MG63 (cell line): Measurements from ENCODE around the gene TSPAN16. TPM values are rescaled to one million over a fixed set of nuclear protein-coding genes. Genes with fewer than 3 reads are reported as not detected.

ENCODE experiments used
- DNase-seq: peaks from one replicate; pipeline ENCODE4 v3.0.0-alpha.2; 2020
- H3K27me3 ChIP-seq: fragments of 250-450 bp; sonication (Bioruptor Pico); 2 replicates; pipeline ENCODE4 v1.5.1; 2020; ENCODE audit warnings: mild to moderate bottlenecking, moderate library complexity
- H3K36me3 ChIP-seq: fragments of 250-450 bp; sonication (Bioruptor Pico); 2 replicates; pipeline ENCODE4 v1.5.1; 2020; ENCODE audit warnings: mild to moderate bottlenecking, moderate library complexity
- H3K4me3 ChIP-seq: fragments of 250-450 bp; sonication (Bioruptor Pico); 2 replicates; pipeline ENCODE4 v1.5.1; 2020; ENCODE audit warnings: mild to moderate bottlenecking, moderate library complexity
- H3K9me3 ChIP-seq: fragments of 250-450 bp; sonication (Bioruptor Pico); 2 replicates; pipeline ENCODE4 v1.5.1; 2020; ENCODE audit warnings: mild to moderate bottlenecking, moderate library complexity
- total RNA-seq: library from RNA; depleted of rRNA; stranded (reverse); fragments of >200 nt; shearing (Covaris generic); gene quantifications from 2 replicates; pipeline ENCODE4 v1.2.3, GENCODE V29; 2014; ENCODE audit warnings: low replicate concordance

Gene TSPAN16
- total RNA-seq, 1 experiment from 2014 or later, result 1.0 TPM

DNA sequence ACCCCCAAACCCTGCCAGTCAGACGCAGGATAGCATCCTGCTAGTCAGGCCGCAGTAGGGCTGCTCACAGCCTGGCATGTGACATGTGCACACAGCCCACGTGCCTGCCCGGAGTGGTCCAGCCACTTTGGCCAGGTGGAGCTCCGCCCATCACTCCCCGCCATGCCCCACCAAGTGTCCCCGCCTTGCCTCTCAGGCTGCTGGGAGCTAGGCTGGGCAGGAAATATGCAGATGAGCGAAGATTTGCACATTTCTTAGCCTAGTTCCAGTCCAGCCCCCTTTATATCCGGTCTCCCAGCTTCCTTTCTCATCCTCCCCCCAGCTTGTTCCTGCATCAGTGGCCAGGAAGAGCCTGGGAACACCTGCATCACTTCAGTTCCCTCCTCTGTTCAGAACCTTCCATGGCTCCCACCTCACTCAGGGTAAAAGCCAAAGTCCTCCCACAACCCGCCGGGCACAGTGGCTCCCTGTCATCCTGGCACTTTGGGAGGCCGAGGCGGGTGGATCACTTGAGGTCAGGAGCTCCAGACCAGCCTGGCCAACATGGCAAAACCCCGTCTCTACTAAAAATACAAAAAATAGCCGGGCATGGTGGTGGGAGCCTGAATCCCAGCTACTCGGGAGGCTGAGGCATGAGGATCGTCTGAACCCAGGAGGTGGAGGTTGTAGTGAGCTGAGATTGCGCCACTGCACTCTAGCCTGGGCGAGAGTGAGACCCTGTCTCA is 31.3 kb upstream of the TSPAN16 start:
- no peak overlapping the region for H3K4me3 ChIP-seq
- DNase-seq, result no peak

DNA sequence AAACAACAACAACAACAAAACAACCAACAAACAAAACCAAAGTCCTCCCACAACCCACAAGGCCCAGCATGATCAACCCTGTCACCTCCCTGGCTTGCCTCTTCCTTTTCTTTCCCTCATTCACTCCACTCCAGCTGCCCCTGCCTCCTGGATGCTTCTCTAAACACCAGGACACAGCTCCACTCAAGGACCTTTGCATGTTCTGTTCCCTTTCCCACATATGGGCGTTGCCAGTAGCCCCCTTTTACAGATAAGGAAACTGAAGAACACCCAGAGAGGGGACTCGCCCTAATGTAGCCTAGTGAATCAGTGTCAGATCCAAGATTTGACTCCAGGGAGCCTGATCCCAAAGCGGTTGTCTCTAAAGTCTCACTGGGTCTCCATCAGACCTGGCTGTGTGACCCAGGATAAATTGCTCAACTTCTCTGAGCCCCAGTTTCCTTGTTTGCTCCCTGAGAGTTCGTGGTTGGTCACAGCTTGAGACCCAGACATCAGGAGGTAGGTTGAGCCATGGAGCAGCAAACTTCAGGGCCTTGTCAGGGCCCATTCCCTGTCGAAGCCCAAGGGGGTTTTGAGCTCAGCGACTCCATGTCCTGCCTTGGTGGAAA is 30.7 kb upstream of the TSPAN16 start:
- Histone ChIP-seq H3K36me3 (no peaks in the 10 kb centered on the region), H3K9me3 (no peaks in the 10 kb centered on the region), H3K4me3 (no peak overlapping the region), H3K27me3 (no peaks in the 10 kb centered on the region)
- DNase-seq, result no peak

More for the DNA sequence above, 31.3 kb upstream of the TSPAN16 start:
- Histone ChIP-seq H3K9me3 (no peaks in the 10 kb centered on the region), H3K36me3 (no peaks in the 10 kb centered on the region), H3K27me3 (no peaks in the 10 kb centered on the region)

DNA sequence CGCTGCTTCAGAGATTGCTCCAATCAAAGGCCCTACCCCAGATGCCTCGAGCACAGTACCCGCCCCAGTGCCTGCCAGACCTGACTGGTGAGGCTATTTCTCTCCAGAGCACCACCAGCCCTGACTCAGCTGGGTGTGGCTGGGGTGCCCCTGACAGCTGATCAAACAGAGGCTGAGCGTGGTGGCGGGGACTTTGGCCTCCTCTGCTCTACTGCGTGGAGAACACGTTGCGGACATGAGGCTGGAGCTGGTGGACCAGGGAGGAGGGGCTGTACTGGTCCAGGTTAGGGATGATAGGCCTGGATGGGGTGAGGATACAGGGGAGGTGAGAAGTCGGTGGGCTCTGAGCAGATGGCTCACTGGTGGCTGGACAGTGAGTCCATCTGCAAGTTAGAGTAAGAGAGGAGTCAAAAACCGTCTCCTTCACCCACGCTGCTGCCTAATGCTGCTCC is 30.1 kb upstream of the TSPAN16 start:
- DNase-seq, result peak; percentile 67
- H3K9me3 ChIP-seq, result no peaks in the 10 kb centered on the region
- H3K27me3 ChIP-seq, result no peaks in the 10 kb centered on the region
- H3K4me3 ChIP-seq, result no peak overlapping the region
- H3K36me3 ChIP-seq, result no peaks in the 10 kb centered on the region

DNA sequence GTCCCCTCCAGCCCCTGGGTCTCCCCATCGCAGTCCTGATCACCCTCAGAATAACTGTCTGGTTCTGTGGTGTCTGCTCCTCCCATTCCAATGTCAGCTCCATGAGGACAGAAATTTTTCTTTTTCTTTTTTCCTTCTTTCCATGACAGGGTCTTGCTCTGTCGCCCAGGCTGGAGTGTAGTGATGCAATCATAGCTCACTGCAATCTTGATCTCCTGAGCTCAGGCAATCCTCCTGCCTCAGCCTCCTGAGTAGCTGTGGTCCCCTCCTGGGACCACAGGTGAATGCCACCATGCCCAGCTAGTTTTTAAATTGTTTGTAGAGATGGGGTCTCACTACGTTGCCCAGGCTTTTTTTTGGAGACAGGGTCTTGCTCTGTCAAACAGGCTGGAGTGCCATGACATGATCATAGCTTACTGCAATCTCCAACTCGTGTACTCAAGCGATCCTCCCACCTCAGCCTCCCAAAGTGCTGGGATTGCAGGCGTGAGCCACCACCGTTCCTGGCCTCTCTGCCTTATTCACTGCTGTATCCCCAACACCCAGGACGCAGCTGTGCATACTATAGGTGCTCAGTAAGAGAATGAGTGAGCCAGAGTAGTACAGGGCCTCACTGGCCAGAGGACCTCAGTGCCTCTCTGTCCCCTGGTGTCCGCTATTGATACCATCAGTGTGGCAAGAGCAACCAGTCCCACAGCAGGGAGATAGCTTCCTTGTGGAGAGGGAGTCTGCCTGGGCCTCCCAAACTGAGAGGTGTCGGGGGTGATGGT is 28.5 kb upstream of the TSPAN16 start:
- Histone ChIP-seq H3K36me3 (no peaks in the 10 kb centered on the region), H3K27me3 (no peaks in the 10 kb centered on the region), H3K9me3 (no peaks in the 10 kb centered on the region), H3K4me3 (no peak overlapping the region)
- no peak for DNase-seq

DNA sequence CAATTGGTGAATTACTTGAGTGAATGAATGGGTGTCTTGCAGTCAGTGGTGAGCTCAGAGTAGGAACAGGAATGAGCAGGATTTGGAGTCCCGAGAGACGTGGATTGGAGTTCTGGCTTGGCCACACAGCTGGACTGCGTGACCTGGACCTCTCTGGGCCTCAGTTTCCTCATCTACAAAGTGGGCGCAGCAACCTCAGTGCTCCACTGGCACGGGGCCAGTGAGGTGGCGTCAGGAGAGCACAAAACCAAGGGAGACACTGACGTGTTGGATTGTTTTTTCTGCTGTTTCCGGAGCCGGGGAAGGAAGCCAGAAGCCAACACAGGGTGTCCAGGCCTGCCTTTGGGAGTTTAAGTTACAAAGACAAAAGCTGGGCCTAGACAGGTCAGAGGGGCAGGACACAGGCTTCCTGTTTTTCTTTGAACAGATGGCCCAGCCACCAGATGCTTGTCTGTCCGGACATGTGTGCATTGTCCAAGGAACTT is 27.1 kb upstream of the TSPAN16 start:
- H3K4me3 ChIP-seq, result no peak overlapping the region
- H3K9me3 ChIP-seq, result no peaks in the 10 kb centered on the region
- DNase-seq, result peak; percentile 77
- H3K36me3 ChIP-seq, result no peaks in the 10 kb centered on the region
- no peaks in the 10 kb centered on the region for H3K27me3 ChIP-seq

DNA sequence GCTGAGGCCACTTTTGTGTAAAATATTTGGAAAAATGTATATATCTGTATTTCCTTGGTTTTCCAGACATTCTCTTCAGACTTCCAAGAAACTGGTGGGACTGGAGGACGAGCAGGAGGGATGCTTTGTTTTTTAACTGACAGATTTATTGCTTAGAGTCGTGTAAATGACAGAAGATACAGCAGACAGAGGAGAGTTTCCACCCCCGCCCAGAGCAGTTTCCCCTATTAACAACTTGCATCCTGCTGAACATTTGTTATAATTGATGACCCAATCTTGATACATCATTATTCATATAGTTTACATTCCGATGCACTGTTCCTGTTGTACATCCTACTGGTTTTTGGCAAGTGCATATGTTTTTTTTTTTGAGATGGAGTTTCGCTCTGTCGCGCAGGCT is 26.6 kb upstream of the TSPAN16 start:
- Histone ChIP-seq H3K36me3 (no peaks in the 10 kb centered on the region), H3K4me3 (no peak overlapping the region), H3K27me3 (no peaks in the 10 kb centered on the region), H3K9me3 (no peaks in the 10 kb centered on the region; the same call in 1 of the 2 replicates)
- peak; percentile 48 for DNase-seq

DNA sequence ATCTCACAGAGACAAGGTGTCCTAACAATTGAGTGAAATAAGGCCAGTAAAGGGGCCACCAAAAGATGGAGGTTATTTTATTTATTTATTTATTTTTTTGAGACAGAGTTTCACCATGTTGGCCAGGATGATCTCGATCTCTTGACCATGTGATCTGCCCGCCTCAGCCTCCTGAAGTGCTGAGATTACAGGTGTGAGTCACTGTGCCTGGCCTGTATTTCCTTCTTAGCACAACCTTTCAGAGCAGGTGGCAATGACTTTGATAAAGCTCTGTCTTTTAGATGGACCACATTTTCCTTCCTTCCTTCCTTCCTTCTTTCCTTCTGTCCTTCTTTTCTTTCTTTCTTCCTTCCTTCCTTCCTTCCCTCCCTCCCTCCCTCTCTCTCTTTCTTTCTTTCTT is 22.7 kb upstream of the TSPAN16 start:
- Histone ChIP-seq H3K36me3 (no peaks in the 10 kb centered on the region), H3K27me3 (peaks cover 16% of the 10 kb centered on the region), H3K9me3 (no peaks in the 10 kb centered on the region; the same call in 1 of the 2 replicates), H3K4me3 (no peak overlapping the region)
- no peak for DNase-seq

DNA sequence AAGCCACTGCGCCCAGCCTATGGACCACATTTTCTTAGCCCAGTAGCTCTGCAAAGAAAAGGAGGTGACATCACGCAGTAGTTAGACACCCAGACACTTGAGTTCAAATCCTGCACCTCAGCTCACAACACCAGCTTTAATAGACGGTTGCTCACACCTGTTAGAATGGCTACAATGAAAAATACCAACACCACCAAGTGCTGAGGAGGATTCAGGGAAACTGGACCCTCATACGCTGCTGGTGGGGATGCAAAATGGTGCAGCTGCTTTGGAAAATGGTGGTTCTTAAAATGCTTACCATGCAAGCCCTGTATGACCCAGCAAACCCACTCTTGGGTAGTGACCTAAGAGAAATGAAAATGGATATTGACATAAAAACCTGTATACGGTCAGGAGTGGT is 22.0 kb upstream of the TSPAN16 start:
- no peak for DNase-seq
- no peak overlapping the region for H3K4me3 ChIP-seq
- H3K36me3 ChIP-seq, result no peaks in the 10 kb centered on the region
- H3K27me3 ChIP-seq, result peaks cover 19% of the 10 kb centered on the region
- H3K9me3 ChIP-seq, result no peaks in the 10 kb centered on the region; the same call in 1 of the 2 replicates

DNA sequence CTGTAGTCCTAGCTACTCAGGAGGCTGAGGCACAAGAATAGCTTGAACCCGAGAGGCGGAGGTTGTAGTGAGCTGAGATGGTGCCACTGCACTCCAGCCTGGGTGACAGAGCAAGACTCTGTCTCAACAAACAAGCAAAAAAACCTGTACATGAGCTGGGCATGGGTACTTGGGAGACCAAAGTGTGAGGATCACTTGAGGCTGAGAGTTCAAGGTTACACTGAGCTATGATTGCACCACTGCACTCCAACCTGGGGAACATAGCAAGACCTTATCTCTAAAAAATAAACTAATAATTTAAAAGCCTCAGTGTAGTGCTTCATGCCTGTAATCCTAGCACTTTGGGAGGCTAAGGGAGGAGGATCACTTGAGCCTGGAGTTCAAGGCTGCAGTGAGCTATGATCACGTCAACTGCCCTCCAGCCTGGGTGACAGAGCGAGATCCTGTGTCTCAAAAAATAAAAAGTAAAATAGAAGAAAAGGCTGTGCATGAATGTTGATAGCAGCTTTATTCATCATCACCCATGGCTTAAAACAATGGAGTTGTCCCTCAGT is 21.4 kb upstream of the TSPAN16 start:
- Histone ChIP-seq H3K27me3 (peaks cover 20% of the 10 kb centered on the region), H3K4me3 (no peak overlapping the region), H3K9me3 (peaks cover 2% of the 10 kb centered on the region), H3K36me3 (no peaks in the 10 kb centered on the region)
- DNase-seq, result no peak

DNA sequence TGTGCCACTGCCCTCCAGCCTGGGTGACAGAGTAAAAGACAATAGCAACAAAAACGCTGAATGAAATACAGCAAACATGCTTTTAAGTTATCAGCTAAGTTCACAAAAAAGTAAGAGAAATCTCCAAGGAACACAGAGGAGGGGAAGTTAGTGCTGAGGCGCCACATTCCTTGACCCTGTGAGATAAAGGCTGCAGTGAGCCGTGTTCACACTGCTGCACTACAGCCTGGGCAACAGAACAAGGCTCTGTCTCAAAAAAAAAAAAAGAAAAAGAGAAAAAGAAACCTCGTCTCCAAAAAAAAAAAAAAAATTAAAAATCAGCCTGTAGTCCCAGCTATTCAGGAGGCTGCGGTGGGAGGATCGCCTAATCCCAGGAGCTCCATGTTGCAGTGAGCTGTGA is 17.3 kb upstream of the TSPAN16 start:
- H3K36me3 ChIP-seq, result no peaks in the 10 kb centered on the region
- H3K27me3 ChIP-seq, result peaks cover 21% of the 10 kb centered on the region
- no peak for DNase-seq
- no peak overlapping the region for H3K4me3 ChIP-seq
- peaks cover 2% of the 10 kb centered on the region for H3K9me3 ChIP-seq

DNA sequence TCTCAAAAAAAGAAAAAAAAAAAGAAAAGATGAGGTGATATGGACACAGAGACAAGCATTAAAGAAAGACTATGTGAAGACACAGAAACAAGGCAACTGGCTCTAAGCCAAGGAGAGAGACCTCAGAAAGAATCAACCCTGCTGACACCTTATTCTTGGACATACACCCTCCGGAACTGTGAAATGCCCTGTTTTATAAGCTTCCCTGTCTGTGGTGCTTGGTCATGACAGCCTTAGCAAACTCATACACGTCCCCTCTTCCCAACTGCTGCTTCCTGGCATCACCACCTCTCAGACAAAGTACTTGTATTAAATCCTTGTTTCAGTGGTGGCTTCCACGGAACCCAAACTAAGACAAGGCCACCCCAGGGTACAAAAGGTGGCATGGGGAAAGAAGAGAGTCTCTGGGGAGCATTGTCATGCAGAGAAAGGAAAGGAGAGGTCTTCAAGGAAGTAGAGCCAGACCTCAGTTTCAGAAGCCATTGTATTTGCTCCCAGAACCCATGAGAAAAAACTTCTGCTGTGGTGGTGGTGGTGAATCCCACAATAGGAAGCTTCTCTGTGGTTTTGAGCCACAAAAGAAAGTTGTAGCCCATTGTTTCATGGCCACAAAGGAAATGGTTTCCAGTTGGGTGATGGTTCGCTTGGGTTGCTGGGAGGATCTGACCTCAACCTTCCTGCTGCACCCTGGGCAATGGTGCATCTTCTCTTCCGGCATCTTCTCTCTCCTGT is 16.3 kb upstream of the TSPAN16 start:
- no peaks in the 10 kb centered on the region for H3K36me3 ChIP-seq
- H3K9me3 ChIP-seq, result peaks cover 2% of the 10 kb centered on the region; the same call in 1 of the 2 replicates
- H3K27me3 ChIP-seq, result peaks cover 21% of the 10 kb centered on the region
- no peak for DNase-seq
- no peak overlapping the region for H3K4me3 ChIP-seq

DNA sequence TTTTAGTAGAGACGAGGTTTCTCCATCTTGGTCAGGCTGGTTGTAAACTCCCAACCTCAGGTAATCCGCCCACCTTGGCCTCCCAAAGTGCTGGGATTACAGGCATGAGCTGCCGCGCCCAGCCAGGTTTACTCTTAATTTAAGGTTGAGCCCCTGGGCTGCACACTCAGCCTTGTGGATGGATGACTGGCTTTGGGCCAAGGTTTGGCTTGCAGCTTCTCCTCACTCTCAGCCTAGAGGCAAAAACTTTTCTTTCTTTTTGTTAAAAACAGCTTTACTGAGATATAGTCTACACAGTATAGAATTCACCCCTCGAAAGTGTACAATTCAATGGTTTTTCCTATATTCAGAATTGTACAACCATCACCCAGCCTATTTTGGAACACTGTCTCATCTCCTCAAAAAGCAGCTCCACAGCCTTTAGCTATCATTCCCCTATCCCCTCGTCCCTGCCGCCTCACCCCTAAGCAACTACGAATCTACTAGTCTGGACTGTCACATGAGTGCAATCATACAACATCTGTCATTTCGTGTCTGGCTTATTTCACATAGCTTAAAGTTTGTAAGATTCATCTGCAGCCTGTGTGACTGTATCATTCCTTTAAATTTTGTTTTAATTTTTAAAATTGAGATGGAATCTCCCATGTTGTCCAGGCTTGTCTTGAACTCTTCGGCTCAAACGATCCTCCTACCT is 14.5 kb upstream of the TSPAN16 start:
- Histone ChIP-seq H3K36me3 (no peaks in the 10 kb centered on the region), H3K9me3 (peaks cover 2% of the 10 kb centered on the region; the same call in 1 of the 2 replicates), H3K27me3 (peaks cover 18% of the 10 kb centered on the region), H3K4me3 (no peak overlapping the region)
- DNase-seq, result no peak

DNA sequence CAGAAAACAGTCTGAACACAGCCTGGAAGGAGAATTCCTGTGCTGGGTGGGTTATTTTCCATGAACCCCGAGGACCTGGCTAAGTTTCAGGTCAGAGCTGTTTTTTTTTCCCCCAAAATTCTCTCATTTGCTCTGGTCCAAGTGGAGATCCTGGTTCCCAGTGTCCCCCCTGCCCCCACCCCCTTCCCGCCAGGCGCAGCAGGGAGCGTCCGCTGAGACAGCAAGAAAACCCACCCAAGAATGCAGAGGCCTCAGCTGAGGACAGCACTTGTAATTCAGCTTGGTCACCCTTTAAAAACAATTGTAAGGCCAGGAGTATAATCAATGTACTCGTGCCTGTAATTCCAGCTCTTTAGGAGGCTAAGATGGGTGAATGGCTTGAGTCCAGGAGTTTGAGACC is 11.4 kb upstream of the TSPAN16 start:
- DNase-seq, result no peak
- H3K4me3 ChIP-seq, result no peak overlapping the region
- H3K36me3 ChIP-seq, result no peaks in the 10 kb centered on the region
- H3K27me3 ChIP-seq, result peaks cover 2% of the 10 kb centered on the region; the same call in 1 of the 2 replicates
- H3K9me3 ChIP-seq, result no peaks in the 10 kb centered on the region

DNA sequence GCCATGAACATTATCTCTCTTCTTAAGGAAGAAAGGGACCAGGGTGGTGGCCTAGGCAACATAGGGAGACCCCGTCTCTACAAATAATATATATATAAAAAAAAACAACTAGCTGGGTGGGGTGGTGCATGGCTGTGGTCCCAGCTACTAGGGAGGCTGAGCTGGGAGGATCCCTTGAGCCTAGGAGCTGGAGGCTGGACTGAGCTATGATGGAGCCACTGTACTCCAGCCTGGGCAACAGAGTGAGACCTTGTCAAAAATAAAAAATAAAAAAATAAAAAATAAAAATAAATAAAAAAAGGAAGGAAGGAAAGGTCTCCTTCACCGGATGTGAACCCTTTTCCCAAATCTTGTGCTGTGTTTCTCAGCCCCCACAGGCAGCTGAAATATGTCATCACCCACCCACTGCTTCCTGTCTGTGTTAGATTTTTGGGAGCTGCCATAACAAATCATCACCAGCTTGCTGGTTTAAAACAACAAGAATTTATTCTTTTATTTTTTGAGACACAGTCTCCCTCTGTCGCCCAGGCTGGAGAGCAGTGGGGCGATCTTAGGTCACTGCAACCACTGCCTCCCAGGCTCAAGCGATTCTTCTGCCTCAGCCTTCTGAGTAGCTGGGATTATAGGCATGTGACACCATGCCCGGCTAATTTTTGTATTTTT is 9.5 kb upstream of the TSPAN16 start:
- DNase-seq, result peak; percentile 55
- H3K27me3 ChIP-seq, result no peaks in the 10 kb centered on the region
- no peaks in the 10 kb centered on the region for H3K9me3 ChIP-seq
- no peak overlapping the region for H3K4me3 ChIP-seq
- H3K36me3 ChIP-seq, result no peaks in the 10 kb centered on the region

DNA sequence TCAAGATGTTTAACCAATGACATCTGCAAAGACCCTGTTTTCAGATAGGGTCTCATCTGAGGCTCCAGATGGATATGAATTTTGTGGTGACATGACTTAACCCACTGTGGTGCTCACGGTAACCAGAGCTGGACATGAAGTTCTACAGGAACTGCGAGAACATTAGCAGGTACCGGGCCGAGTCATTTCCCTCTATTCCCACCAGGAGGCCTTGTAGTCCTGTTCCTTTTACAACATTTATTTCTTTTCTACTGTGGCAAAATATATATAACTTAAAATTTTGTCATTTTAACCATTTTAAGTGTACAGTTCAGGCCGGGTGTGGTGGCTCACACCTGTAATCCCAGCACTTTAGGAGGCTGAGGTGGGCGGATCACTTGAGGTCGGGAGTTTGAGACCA is 7.6 kb upstream of the TSPAN16 start:
- Histone ChIP-seq H3K27me3 (no peaks in the 10 kb centered on the region), H3K4me3 (no peak overlapping the region), H3K9me3 (no peaks in the 10 kb centered on the region), H3K36me3 (no peaks in the 10 kb centered on the region)
- peak; percentile 39 for DNase-seq
